Activated naive CD8-positive, alpha-beta T cell treated with anti-CD3 and anti-CD28 coated beads for 36 hours (primary cell): ENCODE results near the gene RIPOR2. TPM values are rescaled to one million over a fixed set of nuclear protein-coding genes. Genes with fewer than 3 reads are reported as not detected.

ENCODE experiments used
- DNase-seq: peaks from one replicate; pipeline ENCODE4 v3.0.0; 2021
- H3K27ac Mint-ChIP-seq: one replicate; pipeline ENCODE4 v1.8.0; 2022; ENCODE audit warnings: mild to moderate bottlenecking, moderate library complexity, mixed read lengths
- H3K27me3 Mint-ChIP-seq: one replicate; pipeline ENCODE4 v1.8.0; 2022; ENCODE audit warnings: mild to moderate bottlenecking, mixed read lengths
- H3K36me3 Mint-ChIP-seq: one replicate; pipeline ENCODE4 v1.8.0; 2021; ENCODE audit warnings: mild to moderate bottlenecking, mixed read lengths
- H3K4me1 Mint-ChIP-seq: one replicate; pipeline ENCODE4 v1.8.0; 2021; ENCODE audit warnings: mixed read lengths
- H3K4me3 Mint-ChIP-seq: one replicate; pipeline ENCODE4 v1.8.0; 2022; ENCODE audit warnings: mild to moderate bottlenecking, moderate library complexity, mixed read lengths
- H3K9me3 Mint-ChIP-seq: one replicate; pipeline ENCODE4 v1.8.0; 2022; ENCODE audit warnings: mixed read lengths
- total RNA-seq, 2 experiments: library from RNA; stranded (reverse); gene quantifications; one replicate each; pipeline ENCODE4 v1.2.3, GENCODE V29; 2021

Gene RIPOR2
- total RNA-seq, 2 experiments from 2014 or later: 75.2 to 80.0 TPM

- Mint-ChIP-seq H3K36me3 (peaks cover 10% of the 10 kb centered on the region), H3K4me1 (peaks cover 23% of the 10 kb centered on the region), H3K4me3 (no peak overlapping the region), H3K27me3 (no peaks in the 10 kb centered on the region), H3K27ac (no peak overlapping the region), H3K9me3 (no peaks in the 10 kb centered on the region)
- no peak for DNase-seq
Observed at GRCh38 chr6:24797596-24798216, 138.1 kb downstream of the RIPOR2 start.

GRCh38 chr6:24796616-24797290, 139.0 kb downstream of the RIPOR2 start:
- H3K27me3 Mint-ChIP-seq: no peaks in the 10 kb centered on the region
- peak; percentile 29 for DNase-seq
- peaks cover 10% of the 10 kb centered on the region for H3K36me3 Mint-ChIP-seq
- H3K9me3 Mint-ChIP-seq: no peaks in the 10 kb centered on the region
- H3K4me1 Mint-ChIP-seq: peaks cover 23% of the 10 kb centered on the region
- no peak overlapping the region for H3K4me3 Mint-ChIP-seq
- H3K27ac Mint-ChIP-seq: peak overlapping the region; percentile 57

GRCh38 chr6:24795106-24795505, 140.7 kb downstream of the RIPOR2 start:
- Mint-ChIP-seq H3K27ac (no peak overlapping the region), H3K36me3 (peaks cover 10% of the 10 kb centered on the region), H3K27me3 (no peaks in the 10 kb centered on the region), H3K4me3 (no peak overlapping the region), H3K4me1 (peaks cover 23% of the 10 kb centered on the region), H3K9me3 (no peaks in the 10 kb centered on the region)
- DNase-seq: no peak

GRCh38 chr6:24788031-24788665, 147.6 kb downstream of the RIPOR2 start:
- peaks cover 25% of the 10 kb centered on the region for H3K4me1 Mint-ChIP-seq
- peaks cover 4% of the 10 kb centered on the region for H3K9me3 Mint-ChIP-seq
- peak overlapping the region; percentile 81 for H3K27ac Mint-ChIP-seq
- no peak for DNase-seq
- H3K27me3 Mint-ChIP-seq: no peaks in the 10 kb centered on the region
- H3K4me3 Mint-ChIP-seq: no peak overlapping the region
- H3K36me3 Mint-ChIP-seq: peaks cover 45% of the 10 kb centered on the region

GRCh38 chr6:24780206-24780605, 155.6 kb downstream of the RIPOR2 start:
- DNase-seq: no peak
- no peak overlapping the region for H3K27ac Mint-ChIP-seq
- peaks cover 60% of the 10 kb centered on the region for H3K36me3 Mint-ChIP-seq
- H3K4me1 Mint-ChIP-seq: peaks cover 28% of the 10 kb centered on the region
- no peak overlapping the region for H3K4me3 Mint-ChIP-seq
- H3K27me3 Mint-ChIP-seq: no peaks in the 10 kb centered on the region
- H3K9me3 Mint-ChIP-seq: no peaks in the 10 kb centered on the region

GRCh38 chr6:24779416-24780016, 156.2 kb downstream of the RIPOR2 start:
- no peak for DNase-seq
- H3K4me3 Mint-ChIP-seq: no peak overlapping the region
- H3K36me3 Mint-ChIP-seq: peaks cover 57% of the 10 kb centered on the region
- H3K9me3 Mint-ChIP-seq: no peaks in the 10 kb centered on the region
- H3K4me1 Mint-ChIP-seq: peaks cover 27% of the 10 kb centered on the region
- H3K27me3 Mint-ChIP-seq: no peaks in the 10 kb centered on the region
- H3K27ac Mint-ChIP-seq: no peak overlapping the region

GRCh38 chr6:24778878-24779277, 156.9 kb downstream of the RIPOR2 start:
- Mint-ChIP-seq H3K36me3 (peaks cover 53% of the 10 kb centered on the region), H3K27ac (no peak overlapping the region), H3K9me3 (no peaks in the 10 kb centered on the region), H3K4me3 (no peak overlapping the region), H3K27me3 (no peaks in the 10 kb centered on the region), H3K4me1 (peaks cover 26% of the 10 kb centered on the region)
- no peak for DNase-seq

- no peaks in the 10 kb centered on the region for H3K27me3 Mint-ChIP-seq
- H3K27ac Mint-ChIP-seq: no peak overlapping the region
- H3K36me3 Mint-ChIP-seq: peaks cover 51% of the 10 kb centered on the region
- DNase-seq: no peak
- H3K4me1 Mint-ChIP-seq: peaks cover 27% of the 10 kb centered on the region
- peak overlapping the region; percentile 18 for H3K4me3 Mint-ChIP-seq
- H3K9me3 Mint-ChIP-seq: no peaks in the 10 kb centered on the region
Observed at GRCh38 chr6:24778121-24778520, 157.6 kb downstream of the RIPOR2 start.

GRCh38 chr6:24777227-24777626, 158.5 kb downstream of the RIPOR2 start:
- H3K27me3 Mint-ChIP-seq: no peaks in the 10 kb centered on the region
- H3K9me3 Mint-ChIP-seq: no peaks in the 10 kb centered on the region
- peaks cover 47% of the 10 kb centered on the region for H3K36me3 Mint-ChIP-seq
- H3K27ac Mint-ChIP-seq: no peak overlapping the region
- H3K4me3 Mint-ChIP-seq: peak overlapping the region; percentile 42
- peaks cover 27% of the 10 kb centered on the region for H3K4me1 Mint-ChIP-seq
- DNase-seq: no peak

- Mint-ChIP-seq H3K4me3 (peak overlapping the region; percentile 93), H3K27ac (peak overlapping the region; percentile 99)
- peak; percentile 33 for DNase-seq
Observed at GRCh38 chr6:24775520-24776058, 160.2 kb downstream of the RIPOR2 start.

GRCh38 chr6:24774696-24775519, 160.9 kb downstream of the RIPOR2 start, which contains the start of gene GMNN:
Gene GMNN (plus strand): TSS chr6:24774937. CDS start chr6:24777247, 2,310 bp downstream.
- H3K27me3 Mint-ChIP-seq: no peaks in the 10 kb centered on the region

More at GRCh38 chr6:24775520-24776058, 160.2 kb downstream of the RIPOR2 start:
- Mint-ChIP-seq H3K27me3 (no peaks in the 10 kb centered on the region), H3K36me3 (peaks cover 36% of the 10 kb centered on the region), H3K4me1 (peaks cover 27% of the 10 kb centered on the region), H3K9me3 (no peaks in the 10 kb centered on the region)

GRCh38 chr6:24768361-24768760, 167.4 kb downstream of the RIPOR2 start:
- Mint-ChIP-seq H3K27me3 (no peaks in the 10 kb centered on the region), H3K4me1 (peaks cover 13% of the 10 kb centered on the region), H3K36me3 (no peaks in the 10 kb centered on the region), H3K9me3 (no peaks in the 10 kb centered on the region), H3K27ac (no peak overlapping the region), H3K4me3 (peak overlapping the region; percentile 10)
- DNase-seq: no peak

More at GRCh38 chr6:24774696-24775519, 160.9 kb downstream of the RIPOR2 start, which contains the start of gene GMNN:
- peak; percentile 98 for DNase-seq
- Mint-ChIP-seq H3K4me1 (peaks cover 24% of the 10 kb centered on the region), H3K27ac (peak within 1 kb of the TSS; percentile 99), H3K9me3 (no peaks in the 10 kb centered on the region), H3K36me3 (peaks cover 30% of the 10 kb centered on the region), H3K4me3 (peak within 1 kb of the TSS; percentile 93)

- H3K27me3 Mint-ChIP-seq: no peaks in the 10 kb centered on the region
Observed at GRCh38 chr6:24766680-24767462, 168.9 kb downstream of the RIPOR2 start.

More at GRCh38 chr6:24766680-24767462, 168.9 kb downstream of the RIPOR2 start:
- Mint-ChIP-seq H3K4me3 (no peak overlapping the region), H3K4me1 (peaks cover 14% of the 10 kb centered on the region), H3K9me3 (no peaks in the 10 kb centered on the region), H3K36me3 (no peaks in the 10 kb centered on the region), H3K27ac (no peak overlapping the region)
- DNase-seq: no peak
